HG03571 (cell line): ENCODE measurements around the gene VEGFB.

Source experiments
- ATAC-seq: cut with Tn5 transposase; IDR thresholded peaks from one replicate; pipeline ENCODE4 v1.9.1; 2021; ENCODE audit not compliant: unreplicated experiment

VEGFB gene

GRCh38 chr11:64233913-64234586, at the start of gene VEGFB:
Gene VEGFB, plus strand, starts transcription at chr11:64234584. Its CDS starts 250 bp downstream, at chr11:64234834.
- peak; percentile 27 for ATAC-seq

- ATAC-seq = peak; percentile 19
These were observed 49.1 kb upstream of the VEGFB start for GRCh38 chr11:64185175-64185692.

- peak; percentile 77 for ATAC-seq
These were observed 48.5 kb upstream of the VEGFB start, which contains the start of gene STIP1 for GRCh38 chr11:64185693-64186491. Gene STIP1, plus strand, starts transcription at chr11:64186171. Its CDS starts 91 bp downstream, at chr11:64186262.

GRCh38 chr11:64186492-64187165, 47.8 kb upstream of the VEGFB start:
- no peak for ATAC-seq

- no peak for ATAC-seq
These were observed 42.0 kb upstream of the VEGFB start for GRCh38 chr11:64192434-64192833.

- no peak for ATAC-seq
These were observed 37.8 kb upstream of the VEGFB start for GRCh38 chr11:64196626-64197025.

- no peak for ATAC-seq
These were observed 35.9 kb upstream of the VEGFB start for GRCh38 chr11:64198511-64198910.

- ATAC-seq = no peak
These were observed 32.8 kb upstream of the VEGFB start for GRCh38 chr11:64201543-64201942.

- ATAC-seq = no peak
These were observed 31.4 kb upstream of the VEGFB start for GRCh38 chr11:64202992-64203391.

GRCh38 chr11:64203421-64204079, 30.8 kb upstream of the VEGFB start:
- ATAC-seq = no peak

GRCh38 chr11:64204080-64204440, 30.3 kb upstream of the VEGFB start:
- ATAC-seq = no peak

GRCh38 chr11:64204464-64204989, 29.9 kb upstream of the VEGFB start:
- ATAC-seq = no peak

- no peak for ATAC-seq
These were observed 27.7 kb upstream of the VEGFB start, which contains the start of gene FERMT3 for GRCh38 chr11:64206457-64207255. Gene FERMT3, plus strand, starts transcription at chr11:64206721. Its CDS starts 644 bp downstream, at chr11:64207365.

GRCh38 chr11:64207256-64208085, 26.9 kb upstream of the VEGFB start:
- ATAC-seq = peak; percentile 40

- ATAC-seq = no peak
These were observed 26.1 kb upstream of the VEGFB start for GRCh38 chr11:64208086-64208795.

- no peak for ATAC-seq
These were observed 25.4 kb upstream of the VEGFB start for GRCh38 chr11:64208796-64209562.

- ATAC-seq = no peak
These were observed 24.9 kb upstream of the VEGFB start for GRCh38 chr11:64209563-64209843.
